Hematopoietic multipotent progenitor cell treated with erythropoietin and hydrocortisone succinate and interleukin-3 and kit ligand, for 17 days (in vitro differentiated cells): ENCODE results near the gene TWF2.

Experiments
- DNase-seq: peaks from one replicate; pipeline ENCODE4 v3.0.0-alpha.2; 2015; ENCODE audit warnings: low spot score

Gene TWF2

GRCh38 chr3:52202384-52203077 lies 36.4 kb downstream of the TWF2 start:
- DNase-seq = no peak

DNA sequence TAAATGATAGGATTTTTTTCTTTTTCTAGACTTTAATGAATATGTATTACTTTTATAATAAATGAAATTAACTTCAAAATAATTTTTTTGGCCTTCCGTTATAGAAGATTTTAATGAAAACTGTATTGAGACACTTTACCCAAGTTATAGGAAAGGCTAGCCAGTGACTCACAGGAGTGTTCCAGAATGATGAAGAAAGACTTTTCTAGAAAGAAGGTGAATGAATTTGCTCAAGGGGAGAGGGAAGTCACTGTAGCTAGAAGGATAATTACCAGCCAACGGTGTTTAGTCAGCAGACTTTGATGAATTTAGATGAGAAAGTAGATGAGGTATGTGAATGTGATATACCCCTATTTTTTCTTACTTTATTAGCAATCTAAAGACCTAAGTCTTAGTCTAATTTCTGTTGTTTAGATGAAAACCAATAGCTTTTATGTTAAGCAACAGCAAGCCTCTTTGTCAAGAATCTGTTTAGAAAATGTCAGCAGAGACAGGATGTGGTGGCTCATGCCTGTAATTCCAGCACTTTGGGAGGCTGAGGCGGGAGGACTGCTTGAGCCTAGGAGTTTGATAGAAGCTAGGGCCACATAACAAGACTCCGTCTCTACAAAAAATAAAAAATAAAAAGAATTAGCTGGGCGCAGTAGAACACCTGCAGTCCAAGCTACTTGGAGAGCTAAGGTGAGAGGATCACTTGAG lies 37.8 kb downstream of the TWF2 start:
- DNase-seq = no peak

DNA sequence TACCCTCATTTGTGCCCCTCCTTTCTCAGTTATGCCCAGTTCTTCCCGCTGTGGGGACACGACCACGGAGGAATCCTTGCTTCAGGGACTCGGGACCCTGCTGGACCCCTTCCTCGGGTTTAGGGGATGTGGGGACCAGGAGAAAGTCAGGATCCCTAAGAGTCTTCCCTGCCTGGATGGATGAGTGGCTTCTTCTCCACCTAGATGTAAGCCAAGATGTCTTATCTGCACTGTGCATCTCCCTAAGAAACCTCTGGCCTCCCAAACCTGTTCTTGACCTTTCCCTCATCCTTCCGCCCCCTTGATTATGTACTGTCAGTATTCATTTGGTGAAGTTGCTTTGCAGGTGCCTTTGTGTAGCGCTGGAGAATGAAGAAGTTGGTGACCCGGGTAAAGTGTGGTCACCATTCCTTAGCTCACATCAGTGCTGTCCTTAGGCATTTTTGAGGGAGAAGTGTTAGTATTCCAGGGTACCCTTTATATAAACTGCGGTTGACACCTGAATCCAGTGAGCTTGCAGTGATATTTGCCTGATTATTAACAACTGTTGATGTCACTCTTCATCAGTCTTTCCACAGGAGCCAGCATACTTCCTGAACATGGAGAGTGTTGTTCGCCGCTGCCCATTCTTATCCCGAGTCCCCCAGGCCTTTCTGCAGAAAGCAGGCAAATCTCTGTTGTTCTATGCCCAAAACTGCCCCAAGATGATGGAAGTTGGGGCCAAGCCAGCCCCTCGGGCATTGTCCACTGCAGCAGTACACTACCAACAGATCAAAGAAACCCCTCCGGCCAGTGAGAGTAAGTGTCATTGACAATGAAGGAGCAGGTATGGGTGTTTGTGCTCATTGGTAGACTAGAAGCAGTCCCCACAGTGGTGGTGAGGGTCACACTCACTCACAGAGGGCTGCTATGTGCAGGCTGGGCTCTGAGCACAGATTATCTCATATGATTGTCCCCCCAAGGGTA lies 40.0 kb downstream of the TWF2 start:
- DNase-seq = peak; percentile 36

DNA sequence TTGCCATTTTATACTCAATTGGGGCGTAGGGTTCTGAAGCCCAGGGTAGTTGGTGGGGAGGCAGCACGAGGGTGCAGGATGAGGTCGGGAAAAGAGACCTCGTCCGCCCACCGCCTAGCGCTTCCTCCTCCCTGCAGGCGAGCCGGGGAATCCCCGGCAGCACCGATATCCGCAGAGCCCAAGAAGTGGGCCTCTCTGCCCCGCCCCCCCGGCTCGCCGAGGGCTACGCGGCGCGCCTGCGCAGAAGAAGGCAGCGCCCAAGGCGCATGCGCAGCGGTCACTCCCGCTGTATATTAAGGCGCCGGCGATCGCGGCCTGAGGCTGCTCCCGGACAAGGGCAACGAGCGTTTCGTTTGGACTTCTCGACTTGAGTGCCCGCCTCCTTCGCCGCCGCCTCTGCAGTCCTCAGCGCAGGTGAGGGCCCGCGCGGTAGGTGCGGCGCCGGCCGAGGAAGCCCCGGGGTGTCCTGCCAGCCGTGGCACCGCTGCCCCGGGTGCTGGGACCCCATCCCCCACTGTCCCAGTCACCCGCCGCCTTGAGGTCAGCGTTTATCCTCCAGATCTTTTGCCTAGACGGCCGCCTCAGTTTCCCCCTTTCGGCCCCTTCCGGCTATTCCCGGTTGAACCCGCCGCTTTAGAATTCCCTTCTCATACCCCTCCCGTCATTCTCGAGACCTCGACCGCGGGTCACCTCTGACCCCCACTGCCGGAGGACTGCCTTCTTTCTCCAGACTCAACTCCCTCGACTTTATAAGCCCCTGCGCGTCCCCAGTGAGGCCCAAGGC lies 40.9 kb downstream of the TWF2 start, which contains the start of gene ALAS1:
Gene ALAS1, plus strand, starts transcription at position 319 of the 784 bp plus-strand sequence. CDS start 1,082 bp downstream, outside the sequence.
- peak; percentile 97 for DNase-seq

DNA sequence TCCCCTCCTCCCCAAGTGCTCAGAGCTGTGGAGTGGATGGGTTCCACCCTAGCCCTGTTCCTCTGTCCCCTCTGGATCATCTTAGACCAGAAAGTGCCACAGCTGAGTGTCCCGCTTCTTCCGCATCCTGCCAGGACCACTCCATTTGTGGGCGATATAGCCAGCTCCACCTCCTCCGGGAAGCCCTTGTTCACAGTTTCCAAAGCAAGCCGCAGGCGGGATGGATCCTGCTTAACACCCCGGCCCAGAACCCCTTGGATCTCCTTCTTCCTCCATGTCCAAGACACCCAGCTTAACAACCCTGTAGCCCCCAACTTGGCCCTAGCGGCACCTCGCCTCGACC lies 41.5 kb downstream of the TWF2 start:
- DNase-seq = no peak

DNA sequence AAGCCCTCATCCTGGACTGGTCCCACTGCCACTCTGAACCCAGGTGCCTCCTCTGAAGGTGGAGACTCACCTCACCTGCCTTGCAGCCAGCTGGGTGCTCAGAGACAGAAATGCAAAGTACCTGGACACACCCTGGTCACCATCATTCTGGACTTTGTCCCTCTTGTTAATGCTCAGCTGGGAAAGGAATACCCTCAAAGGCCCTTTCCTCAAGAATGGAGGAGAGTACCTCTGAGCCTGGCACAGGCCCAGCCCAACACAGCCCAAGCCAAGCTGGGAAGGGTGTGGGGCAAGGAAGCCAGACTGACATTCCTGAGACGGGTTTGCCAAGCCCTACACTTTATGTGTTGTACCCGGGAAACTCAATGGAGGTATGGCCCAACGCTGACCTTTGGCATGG lies 42.0 kb downstream of the TWF2 start:
- no peak for DNase-seq

DNA sequence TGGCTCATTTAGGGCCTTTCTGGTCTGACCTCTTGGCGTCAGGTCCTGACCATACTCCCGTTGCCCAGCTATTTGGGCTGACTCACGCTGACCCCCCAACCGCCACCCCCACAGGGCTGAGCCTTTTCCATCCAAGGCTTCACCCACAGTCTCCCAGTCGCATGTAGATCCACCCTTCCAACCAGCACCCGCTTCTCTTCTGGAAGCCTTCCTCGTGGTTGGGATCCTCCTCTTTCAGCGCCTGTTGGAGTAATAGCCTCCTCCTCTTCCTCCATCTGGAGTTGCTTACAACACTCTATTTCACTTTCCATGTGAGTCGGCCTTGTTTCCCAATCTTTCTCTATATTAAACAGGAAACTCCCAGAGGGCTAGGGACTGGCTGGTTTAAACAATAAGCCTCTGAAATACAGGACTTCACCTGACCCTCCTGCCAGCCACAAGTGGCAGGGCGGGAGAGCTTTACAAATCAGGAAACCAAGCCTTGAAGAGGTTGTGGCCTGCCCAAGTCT lies 43.1 kb downstream of the TWF2 start:
- DNase-seq = no peak

- DNase-seq = no peak
Measured at GRCh38 chr3:52195291-52195597, 43.7 kb downstream of the TWF2 start.

DNA sequence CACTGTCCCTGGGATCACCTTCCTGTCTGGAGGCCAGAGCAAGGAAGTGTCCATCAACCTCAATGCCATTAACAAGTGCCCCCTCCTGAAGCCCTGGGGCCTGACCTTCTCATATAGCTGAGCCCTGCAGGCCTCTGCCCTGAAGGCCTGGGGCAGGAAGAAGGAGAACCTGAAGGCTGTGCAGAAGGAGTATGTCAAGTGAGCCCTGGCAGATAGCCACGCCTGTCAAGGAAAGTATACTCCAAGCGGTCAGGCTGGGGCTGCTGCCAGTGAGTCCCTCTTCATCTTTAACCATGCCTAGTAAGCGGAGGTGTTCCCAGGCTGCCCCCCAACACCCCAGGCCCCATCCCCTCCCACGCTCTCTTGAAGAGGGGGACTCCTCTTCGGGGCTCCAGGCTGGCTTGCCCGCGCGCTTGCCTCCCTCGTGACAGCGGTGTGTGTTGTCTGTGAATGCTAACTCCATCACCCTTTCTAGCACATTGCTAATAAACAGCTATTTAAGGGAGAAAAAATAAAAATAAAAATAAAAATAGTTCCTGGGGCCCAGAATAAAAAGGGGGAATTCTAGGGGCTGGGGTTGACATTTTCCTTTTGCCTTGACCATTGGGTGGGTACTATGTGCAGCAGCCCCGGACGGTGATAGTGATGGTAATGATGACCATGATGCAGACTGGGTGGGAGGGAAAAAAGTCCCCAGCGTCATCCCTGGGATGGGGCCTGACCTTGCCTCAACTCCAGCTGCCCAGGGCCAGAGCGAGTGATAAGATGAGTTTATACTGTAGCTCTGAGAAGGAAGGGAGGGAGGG lies 44.3 kb downstream of the TWF2 start:
- no peak for DNase-seq

DNA sequence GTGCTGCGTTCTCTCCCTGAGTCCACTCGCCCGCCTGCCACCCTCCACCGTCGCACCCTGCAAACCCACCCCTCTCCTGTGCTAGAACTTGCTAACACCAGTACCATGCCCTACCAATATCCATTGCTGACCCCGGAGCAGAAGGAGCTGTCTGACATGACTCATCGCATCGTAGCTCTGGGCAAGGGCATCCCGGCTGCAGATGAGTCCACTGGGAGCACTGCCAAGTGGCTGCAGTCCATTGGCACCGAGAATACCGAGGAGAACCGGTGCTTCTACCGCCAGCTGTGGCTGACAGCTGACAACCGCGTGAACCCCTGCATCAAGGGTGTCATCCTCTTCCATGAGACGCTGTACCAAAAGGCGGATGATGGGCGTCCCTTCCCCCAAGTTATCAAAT lies 45.9 kb downstream of the TWF2 start:
- DNase-seq = no peak

GRCh38 chr3:52191663-52192062 lies 47.3 kb downstream of the TWF2 start:
- DNase-seq = no peak

GRCh38 chr3:52190294-52191074 lies 48.5 kb downstream of the TWF2 start:
- DNase-seq = no peak

DNA sequence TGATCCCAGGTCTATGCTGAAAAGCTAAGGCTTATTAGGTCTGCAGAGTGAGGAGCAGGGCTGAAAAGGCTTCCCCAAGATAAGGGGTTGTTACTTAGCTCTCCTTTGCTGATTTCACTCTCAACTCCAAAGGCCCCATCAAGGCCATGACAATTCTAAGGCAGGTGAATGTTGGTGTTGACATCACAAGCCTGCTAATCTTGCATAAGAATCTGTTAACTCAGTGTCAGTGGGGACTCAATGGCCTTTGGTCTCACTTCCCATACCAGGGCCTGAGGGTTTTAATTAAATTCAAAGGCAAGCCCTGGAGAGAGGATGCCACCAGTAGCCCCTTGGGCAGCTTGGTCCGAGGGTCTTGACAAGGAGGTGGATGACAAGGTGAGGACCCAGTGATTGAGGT lies 50.4 kb downstream of the TWF2 start:
- no peak for DNase-seq

DNA sequence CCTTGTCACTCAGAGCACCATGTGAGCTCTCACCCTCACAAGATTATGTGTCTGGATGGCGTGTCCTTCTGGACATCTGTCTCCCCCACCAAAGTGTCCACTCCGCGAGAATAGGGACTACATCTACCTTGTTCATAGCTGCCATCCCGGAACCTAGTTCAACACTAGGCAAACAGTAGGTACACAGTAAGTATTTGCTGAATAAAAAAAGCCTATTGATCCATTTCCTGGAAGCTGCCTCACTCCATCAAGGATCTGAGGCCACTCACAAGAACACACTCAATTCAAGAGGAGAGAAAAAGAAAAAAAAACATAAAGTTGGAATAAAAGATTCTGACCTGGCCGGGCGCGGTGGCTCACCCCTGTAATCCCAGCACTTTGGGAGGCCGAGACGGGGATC lies 52.2 kb downstream of the TWF2 start:
- DNase-seq = no peak

GRCh38 chr3:52185837-52186236 lies 53.1 kb downstream of the TWF2 start:
- no peak for DNase-seq

DNA sequence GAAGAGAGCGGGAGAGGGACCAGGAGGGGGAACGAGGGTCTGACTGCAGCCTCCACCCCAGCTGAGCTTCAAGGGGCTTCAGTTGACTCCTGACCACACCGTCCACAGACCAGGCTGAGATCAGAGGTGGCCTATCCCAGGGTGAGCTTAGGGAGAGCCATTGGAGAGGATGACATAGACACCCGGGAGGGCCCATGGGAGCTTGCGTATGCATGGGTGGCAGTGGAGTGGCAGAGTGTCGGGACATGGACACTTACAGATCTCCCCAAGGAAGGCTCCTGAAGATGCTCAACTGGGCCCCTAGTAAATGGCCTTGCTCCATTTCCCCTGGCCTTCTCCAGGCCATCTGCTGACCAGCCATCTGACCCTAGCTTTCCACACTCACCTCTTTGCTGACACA lies 53.6 kb downstream of the TWF2 start:
- DNase-seq = no peak

- no peak for DNase-seq
Measured at GRCh38 chr3:52184690-52185089, 54.3 kb downstream of the TWF2 start.

DNA sequence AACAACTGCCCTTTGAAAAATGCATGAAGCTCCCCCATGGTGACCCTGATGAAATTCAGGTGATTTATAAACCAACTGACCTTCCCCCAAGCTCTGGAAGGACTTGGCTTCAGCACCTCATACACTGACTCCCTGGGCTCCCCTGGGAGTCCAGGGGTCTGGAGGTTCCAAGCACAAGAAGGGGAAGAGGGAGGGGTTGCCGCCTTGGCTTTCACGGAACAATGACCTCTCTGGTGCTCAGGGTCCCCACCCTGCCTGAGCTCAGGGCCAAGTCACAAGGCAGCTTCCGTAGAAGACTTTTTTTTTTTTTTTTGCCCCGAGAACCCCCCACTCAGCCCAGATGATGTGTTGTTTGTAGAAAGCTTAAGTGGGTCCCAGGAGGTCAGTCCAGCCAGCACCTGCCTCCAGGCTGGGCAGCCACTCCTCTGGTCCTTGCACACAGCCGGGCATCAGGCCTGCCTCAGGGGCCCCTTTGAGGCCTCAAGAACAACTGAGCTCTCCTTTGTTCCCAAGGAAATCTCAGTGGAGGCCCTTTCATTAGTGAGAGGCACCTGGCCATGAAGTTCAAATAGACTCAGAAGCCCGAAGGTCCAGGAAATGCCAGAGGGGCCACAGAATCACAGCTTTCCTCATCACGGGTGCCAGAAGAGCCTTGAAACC lies 55.0 kb downstream of the TWF2 start:
- no peak for DNase-seq

DNA sequence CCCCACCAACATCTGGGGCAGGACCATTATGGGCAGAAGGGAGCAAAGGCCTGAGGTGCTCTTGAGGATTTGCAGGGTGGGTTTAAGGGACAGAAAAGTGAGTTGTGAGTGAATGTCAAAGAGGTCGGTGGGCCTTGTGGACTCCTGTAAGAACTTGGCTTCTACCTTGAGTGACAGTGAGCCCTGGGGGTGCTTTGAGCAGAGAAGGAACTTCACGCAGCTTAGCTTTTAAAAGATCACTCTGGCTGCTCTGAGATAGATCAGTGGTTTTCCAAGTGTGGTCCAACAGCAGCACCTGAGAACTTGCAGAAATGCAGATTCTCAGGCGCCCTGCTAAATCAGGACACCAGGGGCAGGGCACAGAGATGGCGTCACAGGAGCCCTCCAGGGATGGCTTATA lies 56.3 kb downstream of the TWF2 start:
- DNase-seq = no peak

- no peak for DNase-seq
Measured at GRCh38 chr3:52182196-52182595, 56.8 kb downstream of the TWF2 start.
